CD14-positive monocyte (primary cell): ENCODE measurements around the gene COL4A1. TPM values are rescaled to one million over a fixed set of nuclear protein-coding genes. Genes with fewer than 3 reads are reported as not detected.

Experiments
- DNase-seq, 3 donors: peaks; one replicate each; pipeline ENCODE4 v3.0.0-alpha.2; 2011 to 2022
- H2AFZ ChIP-seq: 2 replicates; pipeline ENCODE4 v1.6.0; 2012; ENCODE audit warnings: mild to moderate bottlenecking, low read depth, low read length, inconsistent platforms; ENCODE audit not compliant: insufficient read depth, poor library complexity, severe bottlenecking
- H3K27ac ChIP-seq, 2 donors: 1 replicate in 1 of 2; 2 replicates in 1 of 2; pipeline ENCODE4 v1.5.1; 2012 to 2013; ENCODE audit warnings: low read length in 2 of 2, control low read depth in 1 of 2, inconsistent platforms in 1 of 2, low read depth in 1 of 2, mild to moderate bottlenecking in 1 of 2
- H3K27me3 ChIP-seq, 2 donors: one replicate each; pipeline versions ENCODE4 v1.6.0 to v1.6.1; 2011 to 2013; ENCODE audit warnings: low read length in 2 of 2; ENCODE audit not compliant: control insufficient read depth in 2 of 2, insufficient read depth in 2 of 2
- H3K36me3 ChIP-seq, 2 donors: replicated peaks in 1 of 2; 1 replicate in 1 of 2; 2 replicates in 1 of 2; pipeline versions ENCODE4 v1.5.1 to v1.6.1; 2012 to 2013; ENCODE audit warnings: low read length in 2 of 2, control low read depth in 1 of 2, inconsistent platforms in 1 of 2, mild to moderate bottlenecking in 1 of 2; ENCODE audit not compliant: insufficient read depth in 2 of 2, control insufficient read depth in 1 of 2
- H3K4me1 ChIP-seq, 2 donors: 1 replicate in 1 of 2; 2 replicates in 1 of 2; pipeline versions ENCODE4 v1.5.1 to v1.6.1; 2012 to 2013; ENCODE audit warnings: low read length in 2 of 2, control low read depth in 1 of 2, inconsistent platforms in 1 of 2, mild to moderate bottlenecking in 1 of 2, moderate library complexity in 1 of 2; ENCODE audit not compliant: insufficient read depth in 2 of 2, control insufficient read depth in 1 of 2
- H3K4me2 ChIP-seq: replicated peaks from 2 replicates; pipeline ENCODE3; 2012; ENCODE audit warnings: low read length, moderate library complexity, mild to moderate bottlenecking; ENCODE audit not compliant: poor library complexity, severe bottlenecking; ENCODE audit errors: extremely low read depth
- H3K4me3 ChIP-seq, 3 experiments: fragments of 200-600 bp in 1 of 3; sonication (generic) in 1 of 3; replicated peaks in 1 of 3; 1 replicate in 2 of 3; 2 replicates in 1 of 3; pipeline ENCODE4 v1.5.1; 2011 to 2013; ENCODE audit warnings: low read length in 3 of 3, mild to moderate bottlenecking in 3 of 3, control low read depth in 2 of 3, low read depth in 2 of 3, inconsistent platforms in 1 of 3, moderate library complexity in 1 of 3
- H3K79me2 ChIP-seq: 2 replicates; pipeline ENCODE4 v1.6.0; 2012; ENCODE audit warnings: mild to moderate bottlenecking, control low read depth, inconsistent platforms, low read length, moderate library complexity; ENCODE audit not compliant: insufficient read depth
- H3K9ac ChIP-seq: 2 replicates; pipeline ENCODE4 v1.6.0; 2017; ENCODE audit warnings: low read length, mild to moderate bottlenecking; ENCODE audit not compliant: insufficient read depth, poor library complexity, severe bottlenecking
- H3K9me3 ChIP-seq, 2 donors: replicated peaks in 1 of 2; 1 replicate in 1 of 2; 2 replicates in 1 of 2; pipeline versions ENCODE4 v1.5.1 to v1.6.1; 2012 to 2013; ENCODE audit warnings: low read length in 2 of 2, control low read depth in 1 of 2; ENCODE audit not compliant: control insufficient read depth in 1 of 2, insufficient read depth in 1 of 2
- H4K20me1 ChIP-seq: 2 replicates; pipeline ENCODE4 v1.6.0; 2012; ENCODE audit warnings: mild to moderate bottlenecking, low read length, control low read depth, moderate library complexity; ENCODE audit not compliant: insufficient read depth
- H3K27ac Mint-ChIP-seq, 7 donors: one replicate each; pipeline ENCODE4 v1.8.0; 2020; ENCODE audit warnings: mild to moderate bottlenecking in 7 of 7, mixed read lengths in 7 of 7, moderate library complexity in 6 of 7, inconsistent platforms in 2 of 7
- H3K27me3 Mint-ChIP-seq, 3 donors: one replicate each; pipeline ENCODE4 v1.8.0; 2021 to 2022; ENCODE audit warnings: low read depth in 3 of 3, mild to moderate bottlenecking in 3 of 3, mixed read lengths in 3 of 3, moderate library complexity in 3 of 3, inconsistent platforms in 1 of 3
- H3K36me3 Mint-ChIP-seq, 2 donors: one replicate each; pipeline ENCODE4 v1.8.0; 2020; ENCODE audit warnings: mixed read lengths in 2 of 2, inconsistent platforms in 1 of 2, mild to moderate bottlenecking in 1 of 2
- H3K4me1 Mint-ChIP-seq: one replicate; pipeline ENCODE4 v1.8.0; 2020; ENCODE audit warnings: mild to moderate bottlenecking, mixed read lengths
- H3K4me3 Mint-ChIP-seq, 2 donors: one replicate each; pipeline ENCODE4 v1.8.0; 2020; ENCODE audit warnings: mild to moderate bottlenecking in 2 of 2, mixed read lengths in 2 of 2, moderate library complexity in 1 of 2
- H3K9me3 Mint-ChIP-seq, 7 donors: one replicate each; pipeline ENCODE4 v1.8.0; 2020 to 2022; ENCODE audit warnings: mixed read lengths in 7 of 7, mild to moderate bottlenecking in 6 of 7, moderate library complexity in 6 of 7, inconsistent platforms in 2 of 7
- WGBS: methylation state at CpG from one replicate; pipeline ENCODE4 v1.1.5; 2013; ENCODE audit warnings: missing lambda C conversion rate; ENCODE audit not compliant: insufficient coverage; 5-methylcytosine and 5-hydroxymethylcytosine counted together
- intact Hi-C, 2 donors: fragments of 100-400 bp; cut with micrococcal nuclease; formaldehyde crosslinking; loops; one replicate each; pipeline versions ENCODE4 v1.15.0 to v1.15.1; 2023
- polyA plus RNA-seq, 3 donors: library from polyadenylated mRNA; depleted of rRNA in 1 of 3; unstranded in 2 of 3; stranded (reverse) in 1 of 3; fragments of 300-500 nt in 2 of 3; fragments of >200 nt in 1 of 3; fragmentation: Illumina TruSeq in 2 of 3; gene quantifications; 1 replicate in 2 of 3; 2 replicates in 1 of 3; pipeline ENCODE4 v1.2.3, GENCODE V29; 2012 to 2021
- TF ChIP-seq, protein P1 (sequence below): fragments of 200-600 bp; IDR thresholded peaks from one replicate; pipeline ENCODE4 v1.8.0; 2022; ENCODE audit warnings: antibody characterized with exemption, mild to moderate bottlenecking

The COL4A1 gene
- polyA plus RNA-seq, 3 donors = 0.16 to 0.25 TPM; not detected in 1

DNA sequence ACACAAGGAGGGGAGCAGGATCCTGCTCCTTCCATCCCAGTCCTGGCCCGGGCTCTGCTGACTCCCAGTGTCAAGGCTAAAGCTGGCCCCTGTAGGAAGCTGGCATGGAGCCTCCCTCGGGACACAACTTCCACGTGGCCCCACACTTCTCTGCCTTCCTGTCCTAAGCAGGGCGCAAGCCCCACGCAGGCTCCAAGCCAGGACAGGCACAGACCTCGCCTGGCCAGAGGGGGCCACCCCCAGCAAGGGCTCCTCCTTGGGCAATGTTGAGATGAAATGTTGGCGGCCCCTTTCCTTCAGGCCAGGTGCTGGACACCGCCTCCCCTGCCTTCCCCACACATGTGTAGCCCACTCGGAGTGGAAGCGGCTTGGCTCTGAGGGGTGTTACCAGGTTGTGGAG, 66.6 kb downstream of the COL4A1 start:
- no peak for DNase-seq
- Histone ChIP-seq H3K27me3 (peaks cover 0 to 2% of the 10 kb centered on the region in 2 donors), H3K36me3 (no peaks in the 10 kb centered on the region), H3K9me3 (no peaks in the 10 kb centered on the region), H3K4me1 (no peaks in the 10 kb centered on the region), H3K9ac (no peak overlapping the region), H3K4me3 (no peak overlapping the region), H4K20me1 (no peaks in the 10 kb centered on the region), H3K4me2 (no peak overlapping the region), H3K79me2 (no peaks in the 10 kb centered on the region), H3K27ac (no peak overlapping the region), H2AFZ (no peak overlapping the region)
- Mint-ChIP-seq H3K9me3 (peaks cover 0 to 2% (median 0%) of the 10 kb centered on the region in 7 donors), H3K27me3 (peaks cover 16 to 20% (median 18%) of the 10 kb centered on the region in 3 donors), H3K27ac (no peak overlapping the region), H3K4me1 (no peaks in the 10 kb centered on the region), H3K4me3 (no peak overlapping the region), H3K36me3 (no peaks in the 10 kb centered on the region)
- TF ChIP-seq, protein P1, sequence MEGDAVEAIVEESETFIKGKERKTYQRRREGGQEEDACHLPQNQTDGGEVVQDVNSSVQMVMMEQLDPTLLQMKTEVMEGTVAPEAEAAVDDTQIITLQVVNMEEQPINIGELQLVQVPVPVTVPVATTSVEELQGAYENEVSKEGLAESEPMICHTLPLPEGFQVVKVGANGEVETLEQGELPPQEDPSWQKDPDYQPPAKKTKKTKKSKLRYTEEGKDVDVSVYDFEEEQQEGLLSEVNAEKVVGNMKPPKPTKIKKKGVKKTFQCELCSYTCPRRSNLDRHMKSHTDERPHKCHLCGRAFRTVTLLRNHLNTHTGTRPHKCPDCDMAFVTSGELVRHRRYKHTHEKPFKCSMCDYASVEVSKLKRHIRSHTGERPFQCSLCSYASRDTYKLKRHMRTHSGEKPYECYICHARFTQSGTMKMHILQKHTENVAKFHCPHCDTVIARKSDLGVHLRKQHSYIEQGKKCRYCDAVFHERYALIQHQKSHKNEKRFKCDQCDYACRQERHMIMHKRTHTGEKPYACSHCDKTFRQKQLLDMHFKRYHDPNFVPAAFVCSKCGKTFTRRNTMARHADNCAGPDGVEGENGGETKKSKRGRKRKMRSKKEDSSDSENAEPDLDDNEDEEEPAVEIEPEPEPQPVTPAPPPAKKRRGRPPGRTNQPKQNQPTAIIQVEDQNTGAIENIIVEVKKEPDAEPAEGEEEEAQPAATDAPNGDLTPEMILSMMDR = no peak
- 80% methylated on average over 5 of the region's 10 CpGs for WGBS
- intact Hi-C loops = no loop called here

DNA sequence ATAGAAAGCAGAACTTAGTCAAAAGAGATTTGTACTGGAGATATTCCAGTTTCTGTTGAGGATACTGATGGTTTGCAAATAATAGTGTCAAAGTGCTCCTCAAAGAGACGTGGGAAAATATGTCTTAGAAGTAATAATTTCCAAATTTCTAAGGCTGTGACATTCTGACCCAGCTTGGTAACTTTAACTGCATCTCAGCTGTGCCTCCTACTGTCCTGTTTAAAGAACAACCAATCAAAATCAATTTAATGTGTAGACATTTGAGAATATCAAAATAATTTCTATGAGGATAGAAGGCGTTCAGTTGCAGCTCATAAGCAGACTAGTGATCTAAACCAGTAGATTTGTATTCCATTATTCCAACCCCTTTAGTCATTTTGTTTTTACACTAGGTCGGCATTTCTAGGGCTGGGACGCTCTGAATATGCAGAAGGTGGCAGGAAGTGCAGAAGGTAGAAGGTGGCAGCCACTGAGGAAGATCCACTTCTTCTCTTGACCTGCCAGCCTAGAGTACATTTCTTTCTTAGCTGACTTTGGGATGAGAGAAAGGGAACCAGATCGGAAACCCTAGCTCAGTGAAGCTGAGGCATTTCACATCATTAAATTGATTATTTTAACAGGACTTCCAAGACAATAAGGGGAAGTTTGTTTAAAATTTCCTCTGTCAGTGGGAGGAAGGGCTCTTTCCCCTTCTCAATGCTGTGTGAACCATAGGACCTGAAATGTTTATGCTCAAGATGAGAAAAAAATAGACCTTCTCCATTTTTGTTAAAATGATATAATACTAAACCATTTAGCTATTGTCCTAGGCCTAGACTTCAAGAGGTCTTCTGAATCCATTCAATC, 67.5 kb downstream of the COL4A1 start:
- no peaks in the 10 kb centered on the region for H3K4me1 Mint-ChIP-seq
- no peaks in the 10 kb centered on the region for H3K4me1 ChIP-seq
- H3K27me3 ChIP-seq = peaks cover 0 to 2% of the 10 kb centered on the region in 2 donors
- H3K4me3 ChIP-seq = no peak overlapping the region
- no peaks in the 10 kb centered on the region for H3K9me3 ChIP-seq
- DNase-seq = no peak
- no peak overlapping the region for H3K4me2 ChIP-seq
- H3K27ac ChIP-seq = no peak overlapping the region
- no peak overlapping the region for H2AFZ ChIP-seq
- TF ChIP-seq, protein P1 = no peak
- no peaks in the 10 kb centered on the region for H3K36me3 ChIP-seq
- H3K36me3 Mint-ChIP-seq = no peaks in the 10 kb centered on the region
- intact Hi-C loops = no loop called here
- H3K4me3 Mint-ChIP-seq = no peak overlapping the region
- no peaks in the 10 kb centered on the region for H3K79me2 ChIP-seq
- peaks cover 13 to 19% (median 18%) of the 10 kb centered on the region in 3 donors for H3K27me3 Mint-ChIP-seq
- H3K9me3 Mint-ChIP-seq = peaks cover 0 to 3% (median 0%) of the 10 kb centered on the region in 7 donors
- H3K9ac ChIP-seq = no peak overlapping the region
- H3K27ac Mint-ChIP-seq = no peak overlapping the region
- H4K20me1 ChIP-seq = no peaks in the 10 kb centered on the region
- WGBS = no CpG with 5 or more reads among the region's 5 CpGs
